HepG2 (cell line): ENCODE results near the gene RNASE4. TPM values are rescaled to one million over a fixed set of nuclear protein-coding genes. Genes with fewer than 3 reads are reported as not detected.

Experiments used
- FOXJ3 ChIP-seq: sonication (generic); formaldehyde crosslinking; IDR thresholded peaks from 2 replicates; pipeline ENCODE4 v1.4.0; 2020; ENCODE audit warnings: missing genetic modification reagents, mild to moderate bottlenecking, borderline replicate concordance
- FOXM1 ChIP-seq: sonication (generic); formaldehyde crosslinking; IDR thresholded peaks from 2 replicates; pipeline ENCODE4 v1.5.0; 2020; ENCODE audit warnings: missing genetic modification reagents
- HDAC1 ChIP-seq: sonication (generic); formaldehyde crosslinking; IDR thresholded peaks from 2 replicates; pipeline ENCODE4 v1.5.1; 2020; ENCODE audit warnings: mild to moderate bottlenecking, missing genetic modification reagents
- HNRNPH1 ChIP-seq: fragments of 200-400 bp; formaldehyde crosslinking; optimal IDR thresholded peaks from 2 replicates; pipeline ENCODE3; 2017; ENCODE audit warnings: mild to moderate bottlenecking, low read depth, low read length
- NAIF1 ChIP-seq: sonication (generic); formaldehyde crosslinking; IDR thresholded peaks from 2 replicates; pipeline ENCODE4 v1.5.0; 2020; ENCODE audit warnings: mild to moderate bottlenecking, missing genetic modification reagents, borderline replicate concordance
- RBM22 ChIP-seq: fragments of 200-400 bp; formaldehyde crosslinking; optimal IDR thresholded peaks from 2 replicates; pipeline ENCODE3; 2017; ENCODE audit warnings: mild to moderate bottlenecking, low read length, moderate library complexity
- YEATS2 ChIP-seq: sonication (generic); formaldehyde crosslinking; IDR thresholded peaks from 2 replicates; pipeline ENCODE4 v1.4.0; 2020; ENCODE audit warnings: missing genetic modification reagents, borderline replicate concordance
- ZNF180 ChIP-seq: sonication (generic); formaldehyde crosslinking; IDR thresholded peaks from 2 replicates; pipeline ENCODE4 v1.4.0; 2020; ENCODE audit warnings: low read depth, missing genetic modification reagents, borderline replicate concordance
- polyA plus RNA-seq, 8 experiments: library from polyadenylated mRNA; depleted of rRNA in 3 of 8; stranded (reverse) in 7 of 8; unstranded in 1 of 8; fragments of >200 nt; fragmentation: Illumina TruSeq in 4 of 8; extraction: Trizol in 4 of 8; gene quantifications; 2 replicates each; pipeline versions ENCODE4 v1.2.1 to v1.2.3, GENCODE V29; 2011 to 2016; ENCODE audit warnings: low read depth in 4 of 8, missing spikeins in 1 of 8, mixed read lengths in 1 of 8; ENCODE audit not compliant: insufficient read depth in 1 of 8
- total RNA-seq, 5 experiments: library from RNA; depleted of rRNA; stranded (reverse); fragments of >200 nt; fragmentation: Illumina TruSeq; extraction: Trizol; gene quantifications; 2 replicates each; pipeline ENCODE4 v1.2.3, GENCODE V29; 2016; ENCODE audit warnings: low read depth in 1 of 5
- TF ChIP-seq, protein P1 (sequence below): IDR thresholded peaks from 2 replicates; pipeline ENCODE4 v1.4.0; 2020; ENCODE audit warnings: mild to moderate bottlenecking, missing genetic modification reagents
- TF ChIP-seq, protein P2 (sequence below): sonication (generic); formaldehyde crosslinking; IDR thresholded peaks from 2 replicates; pipeline ENCODE4 v1.5.0; 2020; ENCODE audit warnings: missing genetic modification reagents, mild to moderate bottlenecking, borderline replicate concordance
- TF ChIP-seq, protein P3 (sequence below): sonication (generic); formaldehyde crosslinking; IDR thresholded peaks from 2 replicates; pipeline ENCODE4 v1.5.0; 2020; ENCODE audit warnings: mild to moderate bottlenecking, missing genetic modification reagents
- TF ChIP-seq, protein P4 (sequence below): sonication (generic); formaldehyde crosslinking; IDR thresholded peaks from 2 replicates; pipeline ENCODE4 v1.4.0; 2020; ENCODE audit warnings: missing genetic modification reagents, mild to moderate bottlenecking, borderline replicate concordance

Gene RNASE4
- total and polyA plus RNA-seq, 2 of the 13 experiments (the other 11 are each of a cell fraction or from before 2014, with no cell fraction given) = 109 to 983 TPM

DNA sequence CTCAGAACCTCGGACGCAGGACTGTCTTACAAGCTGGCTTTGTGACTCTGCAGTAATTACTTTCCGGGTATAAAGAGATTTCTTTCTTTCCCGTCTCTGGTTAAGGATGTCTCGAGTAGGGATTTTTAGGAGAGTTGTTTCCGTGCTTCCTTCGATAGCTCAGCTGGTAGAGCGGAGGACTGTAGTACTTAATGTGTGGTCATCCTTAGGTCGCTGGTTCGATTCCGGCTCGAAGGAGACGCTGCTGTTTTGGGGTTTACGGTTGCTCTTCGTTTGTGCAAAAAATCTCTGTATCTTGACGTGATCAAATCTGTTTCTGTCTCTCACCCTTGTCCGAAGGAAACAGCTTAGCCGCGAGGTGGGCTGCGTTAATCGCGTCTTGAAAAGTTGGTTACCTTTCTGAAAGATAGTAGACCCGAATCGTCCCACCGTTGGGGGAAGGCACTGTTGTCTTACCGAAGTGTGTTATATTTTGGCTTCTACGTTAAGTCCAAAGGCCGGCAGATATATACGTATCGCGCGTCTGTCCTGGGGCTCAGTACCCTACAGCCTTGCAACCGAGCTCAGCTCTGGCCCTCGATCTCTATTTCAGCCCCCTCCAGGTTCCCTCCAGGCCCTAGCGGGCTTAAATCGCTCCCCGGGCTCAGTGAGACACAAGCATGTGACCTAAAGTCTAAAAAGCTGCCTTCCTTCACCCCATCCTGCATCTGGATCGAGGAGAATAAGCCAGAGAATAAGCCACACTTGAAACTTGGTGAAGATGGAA lies 1.1 kb upstream of the RNASE4 start (continued):
- TF ChIP-seq, protein P1, sequence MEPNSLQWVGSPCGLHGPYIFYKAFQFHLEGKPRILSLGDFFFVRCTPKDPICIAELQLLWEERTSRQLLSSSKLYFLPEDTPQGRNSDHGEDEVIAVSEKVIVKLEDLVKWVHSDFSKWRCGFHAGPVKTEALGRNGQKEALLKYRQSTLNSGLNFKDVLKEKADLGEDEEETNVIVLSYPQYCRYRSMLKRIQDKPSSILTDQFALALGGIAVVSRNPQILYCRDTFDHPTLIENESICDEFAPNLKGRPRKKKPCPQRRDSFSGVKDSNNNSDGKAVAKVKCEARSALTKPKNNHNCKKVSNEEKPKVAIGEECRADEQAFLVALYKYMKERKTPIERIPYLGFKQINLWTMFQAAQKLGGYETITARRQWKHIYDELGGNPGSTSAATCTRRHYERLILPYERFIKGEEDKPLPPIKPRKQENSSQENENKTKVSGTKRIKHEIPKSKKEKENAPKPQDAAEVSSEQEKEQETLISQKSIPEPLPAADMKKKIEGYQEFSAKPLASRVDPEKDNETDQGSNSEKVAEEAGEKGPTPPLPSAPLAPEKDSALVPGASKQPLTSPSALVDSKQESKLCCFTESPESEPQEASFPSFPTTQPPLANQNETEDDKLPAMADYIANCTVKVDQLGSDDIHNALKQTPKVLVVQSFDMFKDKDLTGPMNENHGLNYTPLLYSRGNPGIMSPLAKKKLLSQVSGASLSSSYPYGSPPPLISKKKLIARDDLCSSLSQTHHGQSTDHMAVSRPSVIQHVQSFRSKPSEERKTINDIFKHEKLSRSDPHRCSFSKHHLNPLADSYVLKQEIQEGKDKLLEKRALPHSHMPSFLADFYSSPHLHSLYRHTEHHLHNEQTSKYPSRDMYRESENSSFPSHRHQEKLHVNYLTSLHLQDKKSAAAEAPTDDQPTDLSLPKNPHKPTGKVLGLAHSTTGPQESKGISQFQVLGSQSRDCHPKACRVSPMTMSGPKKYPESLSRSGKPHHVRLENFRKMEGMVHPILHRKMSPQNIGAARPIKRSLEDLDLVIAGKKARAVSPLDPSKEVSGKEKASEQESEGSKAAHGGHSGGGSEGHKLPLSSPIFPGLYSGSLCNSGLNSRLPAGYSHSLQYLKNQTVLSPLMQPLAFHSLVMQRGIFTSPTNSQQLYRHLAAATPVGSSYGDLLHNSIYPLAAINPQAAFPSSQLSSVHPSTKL (CRISPR knock-in tag) = peak; percentile 40; the same call in 1 of the 2 replicates
- TF ChIP-seq ZNF180 (CRISPR knock-in tag) (peak; percentile 86; the same call in 1 of the 2 replicates), HNRNPH1 (no peak), FOXM1 (CRISPR knock-in tag) (no peak), FOXJ3 (CRISPR knock-in tag) (peak; percentile 68), HDAC1 (CRISPR knock-in tag) (no peak; the same call in 1 of the 2 replicates), NAIF1 (CRISPR knock-in tag) (0 out of 2 replicates have a peak, but pooled peaks have one; percentile 1), YEATS2 (CRISPR knock-in tag) (no peak), RBM22 (peak; percentile 98)
- TF ChIP-seq, protein P2, sequence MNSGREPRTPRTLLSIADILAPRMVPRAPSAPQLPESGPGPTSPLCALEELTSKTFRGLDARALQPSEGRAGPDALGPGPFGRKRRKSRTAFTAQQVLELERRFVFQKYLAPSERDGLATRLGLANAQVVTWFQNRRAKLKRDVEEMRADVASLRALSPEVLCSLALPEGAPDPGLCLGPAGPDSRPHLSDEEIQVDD (CRISPR knock-in tag) = no peak
- TF ChIP-seq, protein P3, sequence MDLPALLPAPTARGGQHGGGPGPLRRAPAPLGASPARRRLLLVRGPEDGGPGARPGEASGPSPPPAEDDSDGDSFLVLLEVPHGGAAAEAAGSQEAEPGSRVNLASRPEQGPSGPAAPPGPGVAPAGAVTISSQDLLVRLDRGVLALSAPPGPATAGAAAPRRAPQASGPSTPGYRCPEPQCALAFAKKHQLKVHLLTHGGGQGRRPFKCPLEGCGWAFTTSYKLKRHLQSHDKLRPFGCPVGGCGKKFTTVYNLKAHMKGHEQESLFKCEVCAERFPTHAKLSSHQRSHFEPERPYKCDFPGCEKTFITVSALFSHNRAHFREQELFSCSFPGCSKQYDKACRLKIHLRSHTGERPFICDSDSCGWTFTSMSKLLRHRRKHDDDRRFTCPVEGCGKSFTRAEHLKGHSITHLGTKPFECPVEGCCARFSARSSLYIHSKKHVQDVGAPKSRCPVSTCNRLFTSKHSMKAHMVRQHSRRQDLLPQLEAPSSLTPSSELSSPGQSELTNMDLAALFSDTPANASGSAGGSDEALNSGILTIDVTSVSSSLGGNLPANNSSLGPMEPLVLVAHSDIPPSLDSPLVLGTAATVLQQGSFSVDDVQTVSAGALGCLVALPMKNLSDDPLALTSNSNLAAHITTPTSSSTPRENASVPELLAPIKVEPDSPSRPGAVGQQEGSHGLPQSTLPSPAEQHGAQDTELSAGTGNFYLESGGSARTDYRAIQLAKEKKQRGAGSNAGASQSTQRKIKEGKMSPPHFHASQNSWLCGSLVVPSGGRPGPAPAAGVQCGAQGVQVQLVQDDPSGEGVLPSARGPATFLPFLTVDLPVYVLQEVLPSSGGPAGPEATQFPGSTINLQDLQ (CRISPR knock-in tag) = peak; percentile 33; the same call in 1 of the 2 replicates
- TF ChIP-seq, protein P4, sequence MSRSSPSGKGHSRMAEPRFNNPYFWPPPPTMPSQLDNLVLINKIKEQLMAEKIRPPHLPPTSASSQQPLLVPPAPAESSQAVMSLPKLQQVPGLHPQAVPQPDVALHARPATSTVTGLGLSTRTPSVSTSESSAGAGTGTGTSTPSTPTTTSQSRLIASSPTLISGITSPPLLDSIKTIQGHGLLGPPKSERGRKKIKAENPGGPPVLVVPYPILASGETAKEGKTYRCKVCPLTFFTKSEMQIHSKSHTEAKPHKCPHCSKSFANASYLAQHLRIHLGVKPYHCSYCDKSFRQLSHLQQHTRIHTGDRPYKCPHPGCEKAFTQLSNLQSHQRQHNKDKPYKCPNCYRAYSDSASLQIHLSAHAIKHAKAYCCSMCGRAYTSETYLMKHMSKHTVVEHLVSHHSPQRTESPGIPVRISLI = peak; percentile 64; the same call in 1 of the 2 replicates
